ENCODE data around the gene CARS1.

CARS1 gene

GRCh38 chr11:3037040-3037944 lies 19.9 kb downstream of the CARS1 start:
- peak; percentile 55 to 89 for DNase-seq

DNA sequence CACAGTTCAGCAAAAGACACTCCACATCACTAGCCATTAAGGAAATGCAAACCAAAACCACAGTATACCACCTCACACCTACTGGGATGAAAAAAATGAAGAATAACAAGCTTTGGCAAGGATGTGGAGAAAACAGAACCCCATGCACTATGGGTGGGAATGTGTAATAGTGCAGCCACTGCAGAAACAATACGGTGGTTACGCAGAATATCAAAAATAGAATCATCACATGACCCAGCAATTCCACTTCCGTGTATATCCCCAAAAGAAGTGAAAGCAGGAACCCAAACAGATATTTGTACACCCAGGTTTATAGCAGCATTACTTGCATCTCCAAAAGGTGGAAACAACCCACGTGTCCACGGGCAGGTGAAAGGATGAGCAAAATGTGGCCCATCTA lies 20.8 kb downstream of the CARS1 start:
- no peak for DNase-seq

- no peak for DNase-seq
These were observed 21.9 kb downstream of the CARS1 start for GRCh38 chr11:3035333-3035732.

DNA sequence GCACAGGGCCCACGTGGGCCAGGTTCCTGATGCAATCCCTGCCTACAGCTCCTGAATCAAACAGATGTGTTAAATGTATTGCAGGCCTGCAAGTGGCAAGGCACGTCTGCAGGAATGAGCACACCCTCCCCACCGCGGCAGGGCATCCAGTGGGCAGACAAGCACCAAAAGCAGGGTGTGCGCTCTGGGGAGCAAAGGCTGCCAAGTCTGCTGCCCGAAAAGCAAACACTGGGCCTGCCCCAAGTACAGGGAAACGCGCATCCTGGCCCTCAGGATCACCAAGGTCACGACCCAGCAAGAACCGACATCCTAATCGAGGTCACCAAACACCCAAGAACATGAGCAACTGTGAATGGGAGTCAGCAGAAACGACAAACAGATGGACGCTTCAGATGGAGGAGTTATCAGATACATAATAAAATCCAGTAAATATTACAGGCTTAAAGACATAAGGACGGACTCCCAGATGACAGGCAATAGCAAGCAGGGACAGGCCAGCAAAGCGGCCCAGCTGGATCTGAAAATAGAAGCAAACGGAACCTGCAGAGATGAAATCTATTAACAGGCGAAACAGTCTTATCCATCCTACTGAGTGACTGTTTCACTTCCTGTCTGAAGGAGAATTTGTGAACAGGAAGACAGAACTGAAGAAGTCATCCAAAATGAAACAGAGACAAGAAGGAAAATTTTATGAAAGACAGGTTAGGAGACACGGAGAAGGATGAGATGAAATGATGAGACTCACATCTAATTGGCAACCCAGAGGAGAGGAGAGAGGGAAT lies 26.7 kb downstream of the CARS1 start:
- DNase-seq: no peak

DNA sequence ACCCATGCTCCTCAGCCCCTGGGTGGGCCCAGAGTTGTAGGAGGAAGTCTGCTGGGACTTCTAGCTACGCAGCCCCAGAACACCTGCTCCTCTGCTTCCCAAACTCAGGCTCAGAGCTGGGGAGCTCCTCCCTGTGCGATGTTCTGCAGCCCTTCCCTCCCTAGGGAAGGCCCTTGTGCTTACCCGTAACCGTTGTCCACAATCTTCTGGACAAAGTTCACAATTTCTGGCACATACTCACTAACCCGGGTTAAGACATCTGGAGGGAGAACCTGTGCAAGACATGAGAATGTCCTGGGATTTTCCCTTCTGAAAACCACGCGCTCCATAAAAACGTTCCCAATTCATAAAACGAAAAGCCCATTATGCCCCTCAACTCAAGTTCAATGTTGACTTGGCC lies 28.4 kb downstream of the CARS1 start:
- DNase-seq: no peak

GRCh38 chr11:3026803-3027202 lies 30.4 kb downstream of the CARS1 start:
- DNase-seq: no peak

- DNase-seq: no peak
These were observed 34.2 kb downstream of the CARS1 start for GRCh38 chr11:3022982-3023381.

DNA sequence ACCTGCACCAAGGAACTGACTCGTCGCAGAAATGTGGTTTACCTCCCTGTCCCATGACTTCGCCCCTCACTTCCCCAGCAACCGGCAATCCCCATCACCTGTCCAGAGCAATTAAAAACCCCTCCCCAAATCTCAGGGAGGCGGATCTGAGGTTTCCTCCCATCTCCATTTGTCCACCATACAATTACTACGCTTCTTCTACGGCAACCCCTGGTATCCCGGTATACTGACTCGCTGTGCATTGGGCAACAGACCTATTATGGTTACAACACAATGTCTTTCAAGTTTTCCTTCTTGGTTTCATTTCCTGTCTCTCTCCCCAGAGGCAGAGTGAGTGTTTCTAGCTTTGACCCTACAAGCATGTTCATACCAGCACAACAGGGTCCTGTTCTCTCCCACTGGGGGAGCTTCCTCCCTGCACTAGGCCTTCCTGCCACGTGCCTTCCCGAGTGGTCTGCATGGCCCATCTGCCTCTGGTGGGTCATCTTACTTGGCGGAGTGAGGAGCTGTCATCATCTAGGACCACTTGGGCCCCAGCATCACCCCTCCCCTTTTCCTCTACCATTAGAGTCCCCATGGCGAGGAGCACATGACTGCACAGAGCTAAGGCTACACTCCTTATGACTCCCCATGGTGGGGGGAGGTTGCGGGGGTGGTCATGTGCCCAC lies 34.8 kb downstream of the CARS1 start:
- no peak for DNase-seq

- peak; percentile 47 to 83 for DNase-seq
These were observed 36.1 kb downstream of the CARS1 start for GRCh38 chr11:3021125-3021524.

- DNase-seq: no peak
These were observed 37.2 kb downstream of the CARS1 start for GRCh38 chr11:3020011-3020410.

DNA sequence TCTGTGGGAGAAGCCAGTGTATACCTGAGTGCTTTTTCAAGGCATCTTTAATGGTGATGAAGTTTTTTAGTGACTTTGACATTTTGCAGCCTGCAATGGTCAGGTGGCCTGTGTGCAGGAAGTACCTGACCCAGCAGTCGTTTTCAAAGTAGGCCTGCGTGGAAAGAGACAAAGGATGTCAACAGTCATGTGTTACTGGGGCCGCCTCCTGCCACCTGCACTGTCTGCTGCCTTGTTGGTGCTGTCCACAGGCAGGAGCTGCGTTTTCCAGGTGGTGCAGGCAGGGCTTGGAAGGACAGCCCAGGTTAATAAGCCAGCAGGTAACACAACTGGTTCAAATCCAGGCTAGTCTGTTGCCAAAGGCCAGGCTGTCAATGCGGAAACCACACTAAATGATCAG lies 38.6 kb downstream of the CARS1 start:
- no peak for DNase-seq

- DNase-seq: no peak
These were observed 40.4 kb downstream of the CARS1 start for GRCh38 chr11:3016861-3017260.

DNA sequence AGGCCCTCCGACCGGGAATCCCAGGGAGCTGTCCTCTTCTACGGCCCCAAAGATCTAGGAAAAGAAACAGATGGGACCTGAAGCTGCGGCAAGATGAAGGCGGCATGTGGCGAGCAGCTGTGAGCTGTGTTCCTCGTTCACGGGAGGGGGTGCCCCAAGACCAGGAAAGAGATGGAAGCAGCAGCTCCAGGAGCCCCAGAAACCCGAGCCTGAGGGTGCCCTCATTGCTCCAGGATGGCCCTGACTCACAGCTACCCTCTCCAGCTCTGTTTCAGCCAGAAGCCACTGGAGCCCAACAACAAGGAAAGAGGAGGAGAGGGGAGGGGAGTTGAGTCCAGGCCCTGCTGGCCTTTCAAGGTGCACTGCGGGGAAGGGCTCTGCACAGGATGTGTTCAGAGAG lies 41.4 kb downstream of the CARS1 start:
- no peak for DNase-seq

GRCh38 chr11:3014943-3015342 lies 42.3 kb downstream of the CARS1 start:
- no peak for DNase-seq

- no peak for DNase-seq
These were observed 42.9 kb downstream of the CARS1 start for GRCh38 chr11:3014057-3014938.

DNA sequence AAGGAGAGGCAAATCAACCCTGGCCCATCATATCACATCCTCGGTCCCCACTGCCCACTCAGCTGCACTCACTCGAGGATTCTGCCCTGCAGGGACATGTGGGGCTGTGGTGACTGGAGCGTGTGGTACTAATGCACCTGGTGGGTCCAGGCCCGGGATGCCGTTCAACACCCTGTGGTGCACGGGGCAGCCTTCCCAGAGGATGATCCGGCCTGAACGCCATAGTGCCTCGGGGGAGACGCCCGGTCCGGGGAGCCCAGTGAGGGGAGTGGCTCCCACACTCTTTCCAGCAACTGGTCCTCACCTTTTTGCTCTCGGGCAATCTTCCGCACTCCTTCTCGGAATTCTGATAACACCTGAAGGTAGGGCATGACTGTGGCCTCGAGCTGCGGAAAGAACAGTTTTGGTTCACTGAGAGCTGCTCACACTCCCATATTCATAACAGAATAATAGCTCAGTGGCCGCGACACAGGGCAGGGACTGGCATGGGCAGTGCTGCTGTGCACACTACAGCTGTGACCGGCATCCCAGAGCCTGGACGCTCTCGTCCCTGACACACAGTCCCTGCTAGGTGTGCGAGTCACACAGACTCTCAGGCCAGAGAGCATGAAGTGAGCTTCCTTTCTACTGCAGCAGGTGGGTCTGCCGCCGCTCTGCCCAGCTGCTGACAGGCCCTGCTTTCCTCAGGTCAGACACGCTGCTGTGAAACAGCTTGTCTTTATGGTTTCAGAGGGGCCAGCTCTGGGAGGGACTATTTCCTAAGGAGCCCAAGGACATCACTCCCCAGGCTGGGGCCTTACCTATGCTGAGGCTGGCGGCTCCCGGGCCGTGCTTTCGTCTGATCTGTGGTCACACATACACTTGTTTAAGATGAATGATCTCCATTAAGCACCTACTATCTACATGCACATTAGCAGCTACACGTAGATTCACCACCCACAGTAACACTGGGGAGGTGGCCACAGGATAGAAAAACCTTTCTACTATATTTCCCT lies 45.0 kb downstream of the CARS1 start:
- no peak for DNase-seq

DNA sequence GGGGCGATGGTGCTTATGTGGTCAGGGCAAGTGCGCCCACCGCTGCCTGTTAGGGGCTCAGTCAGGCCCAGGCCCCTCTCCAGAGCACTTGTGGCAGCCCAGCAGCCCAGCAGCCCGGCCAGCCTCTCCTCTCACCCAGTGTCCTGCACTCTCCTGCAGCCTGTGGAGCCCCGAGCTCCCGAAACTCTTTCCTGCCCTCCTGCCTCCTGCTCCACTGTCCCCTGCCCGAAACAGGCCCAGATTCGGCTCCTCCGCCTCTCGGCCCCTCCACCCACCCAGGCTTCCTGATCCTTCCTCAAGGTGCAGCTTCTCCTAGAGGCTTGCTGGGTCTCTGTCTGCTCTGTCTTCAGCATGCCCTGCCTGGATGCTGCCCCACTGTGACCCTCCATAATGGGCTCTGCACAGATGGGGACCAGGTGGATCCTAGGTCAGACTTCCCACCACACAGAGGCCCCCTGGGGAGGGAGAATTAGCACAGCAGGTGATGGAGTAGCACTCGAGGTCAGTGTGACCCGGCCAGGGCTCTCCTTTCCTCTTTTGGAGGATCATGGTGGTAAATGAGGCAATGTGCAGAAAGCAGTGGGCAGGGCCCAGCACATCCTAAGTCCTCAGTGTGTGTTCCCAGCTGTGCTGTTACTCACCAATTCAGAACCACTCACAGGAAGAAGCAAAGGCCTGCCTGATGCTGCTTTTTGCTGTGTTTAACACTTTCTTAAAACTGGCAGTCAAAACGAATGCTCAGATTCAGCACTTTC lies 46.5 kb downstream of the CARS1 start:
- DNase-seq: no peak

DNA sequence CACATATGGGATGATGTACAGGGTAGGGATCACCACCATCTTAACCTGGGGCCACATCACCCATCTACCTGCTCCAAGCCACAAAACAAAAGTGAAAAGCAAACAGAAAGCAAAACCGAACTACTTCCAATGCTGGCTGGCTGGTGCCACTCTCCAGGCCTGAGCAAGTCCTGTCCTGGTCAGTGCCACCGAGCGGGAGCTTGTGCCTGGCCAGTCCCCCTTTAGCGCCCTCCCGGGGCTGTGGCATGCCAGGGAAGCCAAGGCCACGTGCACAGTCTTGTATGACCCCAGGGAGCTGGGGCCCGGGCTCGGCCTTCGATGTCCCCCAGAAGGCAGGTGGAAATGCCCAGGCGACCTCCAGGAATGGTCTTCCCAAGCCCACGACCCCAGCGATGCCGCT lies 47.2 kb downstream of the CARS1 start:
- no peak for DNase-seq

GRCh38 chr11:3009481-3009880 lies 47.7 kb downstream of the CARS1 start:
- DNase-seq: no peak

DNA sequence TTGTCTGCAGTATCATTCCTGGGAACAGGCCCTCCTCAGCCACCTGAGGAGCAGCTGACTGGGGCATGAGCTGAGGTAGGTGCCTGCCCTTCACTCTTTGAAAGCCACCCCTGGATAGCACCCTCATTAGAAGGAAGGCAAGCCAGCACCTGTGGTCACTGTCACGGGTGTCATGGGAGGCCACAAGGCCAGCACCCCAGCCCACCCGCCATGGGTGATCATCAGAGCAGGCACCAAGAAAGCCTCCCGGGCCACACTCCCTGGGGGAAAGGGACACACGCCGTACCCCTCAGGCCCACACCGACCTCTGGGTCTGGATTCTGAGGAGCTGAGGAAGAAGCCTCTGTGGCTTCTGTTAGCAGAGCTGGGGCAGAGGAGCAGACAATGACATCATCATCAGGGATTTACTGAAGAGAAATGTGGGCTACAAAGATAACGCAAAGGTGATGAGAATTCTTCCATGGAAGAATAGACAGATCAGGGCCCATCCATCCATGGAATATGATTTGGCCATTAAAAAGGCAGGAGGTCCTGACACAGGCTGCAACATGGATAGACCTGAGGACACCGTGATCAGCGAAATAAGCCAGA lies 48.4 kb downstream of the CARS1 start:
- no peak for DNase-seq
